T47D (cell line): ENCODE results near the gene SLAMF8.

Source experiments
- DNase-seq, 2 experiments: peaks; one replicate each; pipeline versions ENCODE4 v3.0.0 to v3.0.0-alpha.2; 2011 to 2012; ENCODE audit warnings: low read depth in 1 of 2, low spot score in 1 of 2
- JUND ChIP-seq: IDR thresholded peaks from 2 replicates; pipeline ENCODE4 v1.6.1; 2012; ENCODE audit warnings: low read depth
- in situ Hi-C: cut with HindIII; loops from 2 replicates; pipeline ENCODE4 v1.10.0; 2016; ENCODE audit warnings: low sequenced_read_pairs, low pct_unique_long_range_greater_than_20kb

Gene SLAMF8

DNA sequence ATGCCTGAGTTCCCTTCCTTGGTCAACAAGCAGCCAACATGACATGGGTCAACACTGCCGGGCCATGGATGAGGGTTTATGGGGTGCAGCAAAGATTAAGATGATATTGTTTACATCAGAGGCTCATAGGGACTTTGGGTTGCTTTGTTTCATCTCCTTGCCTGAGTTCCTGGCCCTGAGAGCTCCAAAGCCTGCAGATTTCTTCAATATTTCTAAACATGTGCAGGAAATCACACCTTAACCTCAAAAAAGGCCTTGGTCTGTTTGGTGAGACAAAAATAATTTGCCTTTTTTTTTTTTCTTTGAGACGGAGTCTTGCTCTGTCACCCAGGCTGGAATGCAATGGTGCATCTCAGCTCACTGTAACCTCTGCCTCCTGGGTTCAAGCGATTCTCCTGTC lies 876 bp downstream of the SLAMF8 start:
- TF ChIP-seq JUND, result no peak
- in situ Hi-C loops, result no loop called here
- no peak for DNase-seq

DNA sequence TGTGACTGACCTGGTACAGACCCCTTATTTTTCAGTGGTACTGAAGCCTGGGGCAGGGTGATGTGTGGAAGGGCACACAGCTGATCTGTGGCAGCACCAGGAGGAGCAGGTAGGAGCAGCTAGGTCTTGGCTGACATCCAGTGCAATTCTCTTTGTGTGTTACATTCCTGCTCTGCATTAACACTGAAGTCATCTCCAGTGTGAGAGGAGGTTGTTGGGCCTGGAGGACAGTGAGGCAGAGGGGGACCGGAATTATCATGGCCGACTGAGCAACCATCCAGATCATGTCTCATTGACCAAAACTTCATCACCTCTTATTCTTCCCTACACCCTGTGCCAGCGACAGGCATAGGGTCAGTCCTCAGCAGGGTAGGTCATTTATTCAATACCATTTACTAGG lies 1.5 kb downstream of the SLAMF8 start:
- DNase-seq, result peak in 1 of 2 experiments; percentile 54
- in situ Hi-C loops, result no loop called here
- TF ChIP-seq JUND, result no peak

GRCh38 chr1:159828581-159829272 lies 2.1 kb downstream of the SLAMF8 start:
- no peak for DNase-seq
- no peak for TF ChIP-seq JUND
- in situ Hi-C loops, result no loop called here

DNA sequence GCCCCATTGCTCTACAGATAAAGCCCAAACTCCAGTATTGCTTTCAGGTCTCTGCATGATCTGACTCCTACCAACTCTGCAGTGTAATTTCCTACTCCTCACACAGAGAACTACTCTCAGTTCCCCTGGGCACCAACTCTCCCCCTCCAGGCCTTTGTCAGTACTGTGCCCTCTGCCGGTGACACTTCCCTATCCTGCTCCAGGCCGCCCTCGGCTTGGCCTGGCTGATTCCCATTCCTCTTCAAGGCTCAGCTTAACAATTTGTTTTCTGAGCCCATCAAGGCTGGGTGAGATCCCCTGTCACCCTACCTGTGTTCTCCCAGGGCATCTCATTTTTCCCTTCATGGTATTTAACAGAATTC lies 2.6 kb downstream of the SLAMF8 start:
- in situ Hi-C loops, result no loop called here
- peak; percentile 54 to 73 for DNase-seq
- TF ChIP-seq JUND, result no peak

GRCh38 chr1:159829822-159830465 lies 3.3 kb downstream of the SLAMF8 start:
- no peak for DNase-seq
- TF ChIP-seq JUND, result no peak
- in situ Hi-C loops, result no loop called here

DNA sequence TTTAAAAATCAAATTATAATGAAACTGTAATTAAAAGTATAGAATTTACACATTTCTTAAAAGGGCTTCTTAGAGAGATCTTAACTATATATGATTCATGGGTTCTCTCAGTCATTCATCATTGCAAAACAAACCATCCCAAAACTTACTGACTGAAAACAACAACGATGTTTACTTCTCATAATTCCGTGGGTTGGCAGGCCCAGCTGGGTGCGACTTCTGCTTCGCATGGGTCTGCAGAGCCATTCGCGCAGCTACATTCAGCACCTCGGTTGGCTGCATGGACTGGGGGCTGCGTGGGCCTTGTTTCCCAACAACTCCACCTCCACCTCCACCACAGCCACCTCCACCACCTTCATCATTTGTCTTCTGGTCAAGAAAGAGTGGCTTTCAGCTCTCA lies 4.0 kb downstream of the SLAMF8 start:
- no peak for TF ChIP-seq JUND
- in situ Hi-C loops, result no loop called here
- DNase-seq, result no peak

GRCh38 chr1:159831412-159832141 lies 4.9 kb downstream of the SLAMF8 start:
- DNase-seq, result no peak
- TF ChIP-seq JUND, result no peak
- in situ Hi-C loops, result no loop called here

DNA sequence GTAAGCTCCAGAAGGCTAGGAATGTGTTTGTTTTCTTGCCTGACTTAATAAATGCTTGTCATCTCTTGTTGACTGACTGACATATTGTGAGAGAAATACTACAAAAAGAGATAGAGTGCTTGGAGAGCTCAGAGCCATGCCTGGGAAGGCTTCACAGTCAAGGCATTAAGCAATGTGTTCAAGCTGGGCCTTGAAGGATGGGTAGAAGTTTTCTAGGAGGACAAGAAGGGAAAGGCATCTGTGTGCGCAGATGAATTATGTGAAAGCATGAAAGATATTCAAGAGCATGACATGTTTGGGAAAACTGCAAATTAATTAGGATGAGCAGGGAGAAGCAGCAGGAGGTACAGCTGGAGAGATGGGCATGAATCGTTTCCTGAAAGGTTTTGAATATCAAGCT lies 5.6 kb downstream of the SLAMF8 start:
- DNase-seq, result no peak
- TF ChIP-seq JUND, result no peak
- in situ Hi-C loops, result no loop called here

GRCh38 chr1:159835356-159835755 lies 8.7 kb downstream of the SLAMF8 start:
- TF ChIP-seq JUND, result no peak
- no peak for DNase-seq
- in situ Hi-C loops, result no loop called here

DNA sequence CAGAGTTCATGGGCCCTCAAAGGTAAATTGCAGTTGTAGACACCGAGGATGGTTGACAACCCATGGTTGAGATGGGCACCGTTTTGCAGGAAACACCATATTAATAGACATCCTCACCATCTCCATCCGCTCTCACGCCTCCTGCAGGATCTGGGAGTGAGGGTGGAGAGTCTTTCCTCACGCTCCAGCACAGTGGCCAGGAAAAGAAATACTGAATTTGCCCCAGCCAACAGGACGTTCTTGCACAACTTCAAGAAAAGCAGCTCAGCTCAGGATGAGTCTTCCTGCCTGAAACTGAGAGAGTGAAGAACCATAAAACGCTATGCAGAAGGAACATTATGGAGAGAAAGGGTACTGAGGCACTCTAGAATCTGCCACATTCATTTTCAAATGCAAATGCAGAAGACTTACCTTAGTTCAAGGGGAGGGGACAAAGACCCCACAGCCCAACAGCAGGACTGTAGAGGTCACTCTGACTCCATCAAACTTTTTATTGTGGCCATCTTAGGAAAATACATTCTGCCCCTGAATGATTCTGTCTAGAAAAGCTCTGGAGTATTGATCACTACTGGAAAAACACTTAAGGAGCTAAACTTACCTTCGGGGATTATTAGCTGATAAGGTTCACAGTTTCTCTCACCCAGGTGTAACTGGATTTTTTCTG lies 9.3 kb downstream of the SLAMF8 start:
- peak in 1 of 2 experiments; percentile 25 for DNase-seq
- no peak for TF ChIP-seq JUND
- in situ Hi-C loops, result no loop called here

- in situ Hi-C loops, result no loop called here
- TF ChIP-seq JUND, result no peak
Measured at GRCh38 chr1:159838715-159839114, 12.0 kb downstream of the SLAMF8 start.

DNA sequence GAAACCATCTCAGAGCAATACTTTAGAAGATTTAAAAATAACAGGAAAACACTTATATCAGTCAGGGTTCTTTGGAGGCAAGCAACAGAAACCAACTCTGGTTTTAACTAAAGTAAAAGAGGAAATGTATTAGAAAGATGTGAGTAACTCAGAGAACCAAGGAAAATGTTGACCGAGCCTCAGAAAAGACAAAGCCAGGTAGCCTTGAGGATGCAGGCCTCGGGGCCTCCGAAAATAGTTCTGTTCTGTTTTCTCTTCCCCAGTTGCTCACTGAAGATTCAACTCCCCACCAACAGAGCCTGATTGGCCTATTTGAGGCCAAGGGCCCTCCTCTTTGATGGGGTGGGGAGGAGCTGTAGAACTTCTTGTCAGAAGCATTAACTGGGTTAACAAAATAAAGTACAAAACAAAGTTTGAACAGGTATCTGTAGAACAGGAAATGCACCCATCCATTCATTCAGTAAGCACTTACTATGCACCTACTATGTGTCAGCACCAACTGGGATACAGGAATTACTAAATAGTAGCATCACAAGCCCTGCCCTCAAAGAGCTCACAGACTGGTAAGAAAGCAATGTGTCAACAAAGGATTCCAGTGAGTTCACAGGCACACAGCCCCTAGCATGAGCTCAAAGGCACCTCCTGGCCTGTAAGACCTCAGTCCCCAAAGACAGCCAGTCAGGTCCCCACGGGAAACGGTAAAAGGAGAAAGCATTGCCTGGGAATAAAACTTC lies 12.6 kb downstream of the SLAMF8 start:
- no peak for TF ChIP-seq JUND
- in situ Hi-C loops, result no loop called here
- no peak for DNase-seq

More at GRCh38 chr1:159838715-159839114, 12.0 kb downstream of the SLAMF8 start:
- DNase-seq, result no peak

DNA sequence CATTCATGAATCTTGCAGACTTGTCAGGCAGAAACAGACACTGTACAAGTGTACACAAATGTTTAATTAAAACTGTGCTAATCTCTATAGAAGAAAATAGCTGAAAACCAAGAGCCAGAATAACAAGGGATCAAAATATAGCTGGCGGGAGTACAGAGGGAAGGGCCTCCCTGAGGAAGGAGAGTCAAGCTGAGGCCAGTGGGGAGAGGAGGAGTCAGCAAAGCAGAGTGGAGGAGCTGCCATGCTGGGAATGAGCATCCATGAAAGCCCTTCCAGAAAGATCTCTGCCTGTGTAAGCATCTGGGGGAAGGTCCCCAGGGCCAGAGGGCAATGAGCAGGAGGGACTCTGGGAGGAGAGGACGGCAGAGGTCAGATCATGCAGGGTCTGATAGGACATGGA lies 15.1 kb downstream of the SLAMF8 start:
- in situ Hi-C loops, result no loop called here
- TF ChIP-seq JUND, result no peak
- no peak for DNase-seq
